Gastroesophageal sphincter (tissue), 4 donors: Measurements from ENCODE around the gene FREM2. TPM values are rescaled to one million over a fixed set of nuclear protein-coding genes. Genes with fewer than 3 reads are reported as not detected.

Source experiments
- ATAC-seq: fragments of 150-250 bp; one replicate; pipeline ENCODE4 v1.9.1; 2016; ENCODE audit warnings: mild to moderate bottlenecking, moderate library complexity
- H3K27ac ChIP-seq, 4 donors: fragments of 200-600 bp; sonication (generic) in 3 of 4; 1 replicate in 3 of 4; 2 replicates in 1 of 4; pipeline ENCODE4 v1.5.1; 2016 to 2019
- H3K27me3 ChIP-seq: fragments of 200-600 bp; sonication (generic); one replicate; pipeline ENCODE4 v1.5.1; 2019
- H3K36me3 ChIP-seq, 2 donors: fragments of 200-600 bp; sonication (generic); one replicate each; pipeline ENCODE4 v1.5.1; 2019; ENCODE audit warnings: control low read depth in 1 of 2
- H3K4me1 ChIP-seq, 3 donors: fragments of 200-600 bp; sonication (generic); 1 replicate in 2 of 3; 2 replicates in 1 of 3; pipeline ENCODE4 v1.5.1; 2016 to 2019; ENCODE audit warnings: control low read depth in 2 of 3
- H3K4me3 ChIP-seq, 2 donors: fragments of 200-600 bp; sonication (generic); one replicate each; pipeline ENCODE4 v1.5.1; 2019; ENCODE audit warnings: mild to moderate bottlenecking in 1 of 2, moderate library complexity in 1 of 2
- H3K9me3 ChIP-seq, 3 donors: fragments of 200-600 bp; sonication (generic); one replicate each; pipeline ENCODE4 v1.5.1; 2017 to 2019; ENCODE audit warnings: control low read depth in 2 of 3
- CTCF ChIP-seq, 4 experiments: fragments of 200-600 bp in 2 of 4; fragments of 450-650 bp in 2 of 4; sonication (generic) in 1 of 4; IDR thresholded peaks; one replicate each; pipeline ENCODE4 v1.5.1; 2017 to 2019; ENCODE audit warnings: antibody characterized with exemption in 4 of 4, mild to moderate bottlenecking in 2 of 4, moderate library complexity in 2 of 4
- EP300 ChIP-seq: sonication (generic); formaldehyde crosslinking; IDR thresholded peaks from one replicate; pipeline ENCODE4 v1.6.1; 2017; ENCODE audit warnings: antibody characterized with exemption, mild to moderate bottlenecking
- POLR2A ChIP-seq, 2 donors: fragments of 450-650 bp; IDR thresholded peaks; one replicate each; pipeline ENCODE4 v1.6.1; 2017; ENCODE audit warnings: antibody characterized with exemption in 2 of 2, mild to moderate bottlenecking in 2 of 2, moderate library complexity in 1 of 2
- POLR2AphosphoS5 ChIP-seq: sonication (generic); formaldehyde crosslinking; IDR thresholded peaks from one replicate; pipeline ENCODE4 v1.6.1; 2017; ENCODE audit warnings: antibody characterized with exemption
- WGBS, 2 donors: methylation state at CpG; one replicate each; pipeline ENCODE4 v1.1.5; 2018; ENCODE audit warnings: low coverage in 1 of 2; 5-methylcytosine and 5-hydroxymethylcytosine counted together
- total RNA-seq, 4 donors: library from RNA; depleted of rRNA; stranded (reverse); fragments of >200 nt; gene quantifications; one replicate each; pipeline ENCODE4 v1.1.0, GENCODE V29; 2016

Gene FREM2
- total RNA-seq, 4 donors from 2014 or later: 0.19 to 0.40 (median 0.27) TPM; not detected in 1

GRCh38 chr13:38752686-38753085, 65.8 kb downstream of the FREM2 start:
- H3K27me3 ChIP-seq: no peaks in the 10 kb centered on the region
- no peak for ATAC-seq
- H3K27ac ChIP-seq: no peak overlapping the region
- 43 to 47% methylated on average over 4 of the region's 5 CpGs for WGBS, 2 donors
- no peak overlapping the region for H3K4me3 ChIP-seq
- H3K4me1 ChIP-seq: no peaks in the 10 kb centered on the region
- H3K36me3 ChIP-seq: no peaks in the 10 kb centered on the region
- no peak for TF ChIP-seq CTCF (IDR thresholded peaks at IDR 0.05)
- no peak for TF ChIP-seq POLR2A (IDR thresholded peaks at IDR 0.05)
- TF ChIP-seq POLR2AphosphoS5: no peak
- no peak for TF ChIP-seq EP300
- H3K9me3 ChIP-seq: no peaks in the 10 kb centered on the region

- Histone ChIP-seq H3K9me3 (no peaks in the 10 kb centered on the region), H3K27ac (no peak overlapping the region), H3K4me1 (no peaks in the 10 kb centered on the region), H3K27me3 (peaks cover 6% of the 10 kb centered on the region), H3K4me3 (no peak overlapping the region), H3K36me3 (no peaks in the 10 kb centered on the region)
- no peak for TF ChIP-seq EP300
- WGBS, 2 donors: 60 to 63% methylated on average over 2 of the region's 2 CpGs
- no peak for ATAC-seq
Measured at GRCh38 chr13:38753878-38754277, 67.0 kb downstream of the FREM2 start.

GRCh38 chr13:38755793-38756192, 68.9 kb downstream of the FREM2 start:
- Histone ChIP-seq H3K4me1 (no peaks in the 10 kb centered on the region), H3K36me3 (no peaks in the 10 kb centered on the region), H3K27ac (no peak overlapping the region), H3K27me3 (peaks cover 6% of the 10 kb centered on the region), H3K4me3 (no peak overlapping the region), H3K9me3 (no peaks in the 10 kb centered on the region)
- ATAC-seq: no peak
- TF ChIP-seq CTCF (IDR thresholded peaks at IDR 0.05) (no peak), POLR2AphosphoS5 (no peak), EP300 (no peak), POLR2A (IDR thresholded peaks at IDR 0.05) (no peak)
- WGBS, 2 donors: no CpG with 5 or more reads among the region's 2 CpGs

- WGBS, 2 donors: 30 to 50% methylated on average over 3 to 4 of the region's 5 CpGs
- peaks cover 6% of the 10 kb centered on the region for H3K27me3 ChIP-seq
- no peaks in the 10 kb centered on the region for H3K36me3 ChIP-seq
- no peaks in the 10 kb centered on the region for H3K4me1 ChIP-seq
- TF ChIP-seq CTCF (IDR thresholded peaks at IDR 0.05): no peak
- TF ChIP-seq POLR2AphosphoS5: no peak
- no peak for TF ChIP-seq EP300
- TF ChIP-seq POLR2A (IDR thresholded peaks at IDR 0.05): no peak
- no peaks in the 10 kb centered on the region for H3K9me3 ChIP-seq
- no peak overlapping the region for H3K27ac ChIP-seq
- no peak for ATAC-seq
- H3K4me3 ChIP-seq: no peak overlapping the region
Measured at GRCh38 chr13:38758277-38758676, 71.4 kb downstream of the FREM2 start.

GRCh38 chr13:38759390-38759789, 72.5 kb downstream of the FREM2 start:
- Histone ChIP-seq H3K27ac (no peak overlapping the region), H3K9me3 (no peaks in the 10 kb centered on the region), H3K4me1 (no peaks in the 10 kb centered on the region), H3K4me3 (no peak overlapping the region), H3K36me3 (no peaks in the 10 kb centered on the region), H3K27me3 (peaks cover 6% of the 10 kb centered on the region)
- no peak for ATAC-seq
- 44 to 47% methylated on average over 3 to 4 of the region's 4 CpGs for WGBS, 2 donors
- TF ChIP-seq POLR2AphosphoS5 (no peak), EP300 (no peak), POLR2A (IDR thresholded peaks at IDR 0.05) (no peak), CTCF (IDR thresholded peaks at IDR 0.05) (no peak)
